GM12878 (cell line): ENCODE measurements around the gene MORN4. TPM values are rescaled to one million over a fixed set of nuclear protein-coding genes. Genes with fewer than 3 reads are reported as not detected.

Experiments used
- ATAC-seq: fragments of 200-7000 bp; cut with Tn5 transposase; 3 replicates; pipeline ENCODE4 v1.9.1; 2020; ENCODE audit warnings: mild to moderate bottlenecking, moderate library complexity
- BruUV-seq: library from RNA; stranded (reverse); fragments of 400-500 nt; replicated peaks from 2 replicates; lab custom pipeline; 2021; lab: Mats Ljungman, UMichigan
- CTCF ChIA-PET: fragments of 300-600 bp; sonication (Branson Sonifier 250); formaldehyde crosslinking; extraction: SDS; loops from one replicate; lab custom pipeline; 2021; ENCODE audit warnings: inconsistent platforms; lab: Yijun Ruan, JAX
- POLR2A ChIA-PET: fragments of 350-600 bp; formaldehyde crosslinking; extraction: SDS; loops from one replicate; lab custom pipeline; 2021; ENCODE audit warnings: inconsistent platforms; lab: Charles Lee
- RAD21 ChIA-PET: fragments of 300-600 bp; sonication (Branson Sonifier 250); formaldehyde crosslinking; loops from one replicate; lab custom pipeline; 2023; ENCODE audit warnings: antibody characterized with exemption; ENCODE audit not compliant: unreplicated experiment; lab: Charles Lee
- SMC1A ChIA-PET: fragments of 300-600 bp; sonication (Branson Sonifier 250); formaldehyde crosslinking; loops from one replicate; lab custom pipeline; 2023; ENCODE audit not compliant: unreplicated experiment, uncharacterized antibody; lab: Charles Lee
- DNase-seq: peaks from one replicate; pipeline ENCODE4 v3.0.0-alpha.2; 2011; ENCODE audit warnings: low read depth, low spot score
- FAIRE-seq: peaks from 3 replicates; lab custom pipeline; 2011; peaks lifted over from hg19 to GRCh38; lab: Jason Lieb, UNC
- H2AFZ ChIP-seq: 2 replicates; pipeline ENCODE4 v1.6.0; 2011; ENCODE audit warnings: low read depth, low read length, control low read depth; ENCODE audit not compliant: control insufficient read depth
- H3K27ac ChIP-seq: 2 replicates; pipeline ENCODE4 v1.5.1; 2011; ENCODE audit warnings: control low read depth; ENCODE audit not compliant: control insufficient read depth, insufficient read depth
- H3K27me3 ChIP-seq, 2 experiments: replicated peaks in 1 of 2; 2 replicates each; pipeline versions ENCODE4 v1.6.0 to v1.6.1; 2011; ENCODE audit warnings: low read length in 1 of 2; ENCODE audit not compliant: control insufficient read depth in 2 of 2, insufficient read depth in 2 of 2
- H3K36me3 ChIP-seq, 2 experiments: 2 replicates each; pipeline ENCODE4 v1.5.1; 2011; ENCODE audit warnings: low read length in 1 of 2; ENCODE audit not compliant: control insufficient read depth in 2 of 2, insufficient read depth in 2 of 2
- H3K4me1 ChIP-seq: 2 replicates; pipeline ENCODE4 v1.6.1; 2011; ENCODE audit warnings: mild to moderate bottlenecking, low read length, moderate library complexity, mixed read lengths; ENCODE audit not compliant: control insufficient read depth, insufficient read depth
- H3K4me2 ChIP-seq: 2 replicates; pipeline ENCODE4 v1.6.0; 2011; ENCODE audit warnings: control low read depth; ENCODE audit not compliant: control insufficient read depth, insufficient read depth
- H3K4me3 ChIP-seq: fragments of 200-600 bp; sonication (generic); 2 replicates; pipeline ENCODE4 v1.5.1; 2016
- H3K79me2 ChIP-seq: 2 replicates; pipeline ENCODE4 v1.6.0; 2011; ENCODE audit warnings: low read length; ENCODE audit not compliant: control insufficient read depth, insufficient read depth
- H3K9ac ChIP-seq: 2 replicates; pipeline ENCODE4 v1.8.0; 2011; ENCODE audit warnings: low read length, control low read depth, mixed read lengths; ENCODE audit not compliant: control insufficient read depth, insufficient read depth
- H3K9me3 ChIP-seq: replicated peaks from 3 replicates; pipeline ENCODE4 v1.5.1; 2011; ENCODE audit warnings: mild to moderate bottlenecking, low read length; ENCODE audit not compliant: control insufficient read depth, insufficient read depth
- H4K20me1 ChIP-seq: 2 replicates; pipeline ENCODE4 v1.6.0; 2011; ENCODE audit not compliant: control insufficient read depth, insufficient read depth
- ASH2L ChIP-seq: fragments of 300-600, 200-600 bp; sonication (generic); IDR thresholded peaks from 2 replicates; pipeline ENCODE4 v1.6.1; 2017; ENCODE audit warnings: low read depth, mild to moderate bottlenecking, borderline replicate concordance
- BCL3 ChIP-seq: IDR thresholded peaks from 2 replicates; pipeline ENCODE4 v1.6.1; 2011; ENCODE audit warnings: borderline replicate concordance, low read depth, mild to moderate bottlenecking, moderate library complexity, low read length; ENCODE audit not compliant: insufficient read depth, poor library complexity, severe bottlenecking
- MEF2A ChIP-seq: IDR thresholded peaks from 2 replicates; pipeline ENCODE4 v1.6.1; 2011; ENCODE audit warnings: low read depth, mild to moderate bottlenecking, low read length, moderate library complexity; ENCODE audit not compliant: insufficient read depth
- NFYB ChIP-seq: IDR thresholded peaks from 2 replicates; pipeline ENCODE4 v1.6.1; 2011; ENCODE audit warnings: low read depth, mild to moderate bottlenecking, low read length, improper control_type of control experiment, moderate library complexity; ENCODE audit not compliant: insufficient read depth
- TBL1XR1 ChIP-seq: IDR thresholded peaks from 2 replicates; pipeline ENCODE4 v1.6.1; 2012; ENCODE audit warnings: low read depth, low read length, improper control_type of control experiment
- ZBTB40 ChIP-seq: fragments of 450-650 bp; IDR thresholded peaks from 2 replicates; pipeline ENCODE4 v1.6.1; 2016; ENCODE audit warnings: mild to moderate bottlenecking, moderate library complexity, borderline replicate concordance
- WGBS: methylation state at CpG from one replicate; pipeline ENCODE4 v1.1.6; 2016; ENCODE audit warnings: low lambda C conversion rate; ENCODE audit not compliant: insufficient replicate concordance, insufficient coverage; ENCODE audit errors: missing lambda C conversion rate; 5-methylcytosine and 5-hydroxymethylcytosine counted together
- in situ Hi-C: fragments of 300-500 bp; cut with MboI; formaldehyde crosslinking; loops from 9 replicates; pipeline ENCODE4 v1.14.3; 2018; ENCODE audit warnings: mixed read lengths
- intact Hi-C: fragments of 100-400 bp; cut with micrococcal nuclease; formaldehyde crosslinking; loops from one replicate; pipeline ENCODE4 v1.14.2; 2022; ENCODE audit not compliant: unreplicated experiment
- polyA plus RNA-seq, 11 experiments: library from polyadenylated mRNA; depleted of rRNA in 4 of 11; unstranded in 6 of 11; stranded (reverse) in 5 of 11; fragments of >200 nt; fragmentation: Nextera tagmentation in 4 of 11; fragmentation: Illumina TruSeq in 1 of 11; extraction: Ambion mirVana in 4 of 11; extraction: Trizol in 1 of 11; gene quantifications; 1 replicate in 1 of 11; 2 replicates in 10 of 11; pipeline versions ENCODE4 v1.2.1 to v1.2.3, GENCODE V29; 2011 to 2016; ENCODE audit warnings: inconsistent platforms in 2 of 11, missing spikeins in 2 of 11, low read depth in 1 of 11
- total RNA-seq, 4 experiments: library from RNA; depleted of rRNA in 3 of 4; stranded (reverse); fragments of >200 nt in 3 of 4; fragmentation: Illumina TruSeq in 1 of 4; extraction: Trizol in 1 of 4; gene quantifications; 2 replicates each; pipeline versions ENCODE4 v1.2.1 to v1.2.3, GENCODE V29; 2013 to 2021

MORN4 gene
- total and polyA plus RNA-seq, 10 of the 15 experiments (the other 5 are each of a cell fraction or from before 2014, with no cell fraction given), result 1.3 to 5.5 (median 2.6) TPM

GRCh38 chr10:97589479-97589878 is 43.8 kb downstream of the MORN4 start, which contains the start of gene C10orf62:
Gene C10orf62 (plus strand): TSS chr10:97589721. CDS start chr10:97589898, 177 bp downstream.
- Histone ChIP-seq H3K27ac (no peak within 1 kb of the TSS), H4K20me1 (no peaks in the 10 kb centered on the region), H2AFZ (no peak within 1 kb of the TSS), H3K36me3 (no peaks in the 10 kb centered on the region), H3K9ac (no peak within 1 kb of the TSS), H3K9me3 (no peaks in the 10 kb centered on the region), H3K79me2 (no peaks in the 10 kb centered on the region), H3K27me3 (no peaks in the 10 kb centered on the region), H3K4me2 (no peak within 1 kb of the TSS), H3K4me3 (no peak within 1 kb of the TSS), H3K4me1 (no peaks in the 10 kb centered on the region)
- FAIRE-seq, result no peak
- BruUV-seq, result no TSS peak
- intact Hi-C loops, result no loop called here
- no peak for ATAC-seq
- in situ Hi-C loops, result no loop called here
- 33% methylated on average over 2 of the region's 3 CpGs for WGBS
- SMC1A ChIA-PET, result no interaction called here
- POLR2A ChIA-PET, result no interaction called here
- no peak for TF ChIP-seq ASH2L
- no peak for TF ChIP-seq NFYB
- TF ChIP-seq MEF2A, result no peak
- no peak for TF ChIP-seq TBL1XR1
- TF ChIP-seq ZBTB40, result no peak
- TF ChIP-seq BCL3, result no peak
- CTCF ChIA-PET, result interaction anchor here (0.9 kb wide), 1 partner anchor 120 kb away, joined by 3 read pairs; no protein-coding TSS in a partner anchor
- RAD21 ChIA-PET, result no interaction called here
- no peak for DNase-seq
